GM10248 (cell line): ENCODE data around the gene ZNF608.

Source experiments
- CTCF ChIA-PET: fragments of 300-600 bp; sonication (Branson Sonifier 250); formaldehyde crosslinking; extraction: SDS; loops from one replicate; lab custom pipeline; 2021; ENCODE audit warnings: antibody characterized with exemption; lab: Yijun Ruan, JAX
- POLR2A ChIA-PET: fragments of 350-650 bp; sonication (Branson Sonifier 250); formaldehyde crosslinking; extraction: SDS; loops from one replicate; lab custom pipeline; 2020; ENCODE audit warnings: antibody characterized with exemption; lab: Yijun Ruan, JAX
- DNase-seq: peaks from one replicate; pipeline ENCODE4 v3.0.0; 2012; ENCODE audit errors: extremely low spot score
- CTCF ChIP-seq: IDR thresholded peaks from 2 replicates; pipeline ENCODE4 v1.5.1; 2012; ENCODE audit warnings: mild to moderate bottlenecking, low read depth; ENCODE audit errors: extremely low read depth, missing control alignments, control extremely low read depth

Gene ZNF608

GRCh38 chr5:124771761-124772160 is 25.3 kb upstream of the ZNF608 start:
- ChIA-PET POLR2A (no interaction called here), CTCF (interaction anchor here (0.8 kb wide), 1 partner anchor 11 kb away, joined by 3 read pairs; no protein-coding TSS in a partner anchor)
- no peak for DNase-seq
- no peak for TF ChIP-seq CTCF

- POLR2A ChIA-PET, result interaction anchor here (0.5 kb wide), 1 partner anchor 809 kb away, joined by 3 read pairs; no protein-coding TSS in a partner anchor
- no peak for TF ChIP-seq CTCF
- no peak for DNase-seq
- CTCF ChIA-PET, result interaction anchor here (0.8 to 2.6 kb wide), 3 partner anchors 11 to 27 kb away, joined by 4 to 10 read pairs (median 8); no protein-coding TSS in a partner anchor
These were observed 18.7 kb upstream of the ZNF608 start for GRCh38 chr5:124764992-124765611.

GRCh38 chr5:124764585-124764984 is 18.1 kb upstream of the ZNF608 start:
- CTCF ChIA-PET, result interaction anchor here (0.8 to 2.6 kb wide), 3 partner anchors 10 to 26 kb away, joined by 4 to 10 read pairs (median 8); no protein-coding TSS in a partner anchor

GRCh38 chr5:124761010-124761409 is 14.6 kb upstream of the ZNF608 start:
- ChIA-PET CTCF (interaction anchor here (1.0 to 4.8 kb wide), 4 partner anchors 11 to 16 kb away, joined by 3 to 25 read pairs (median 5); no protein-coding TSS in a partner anchor), POLR2A (no interaction called here)
- TF ChIP-seq CTCF, result no peak
- no peak for DNase-seq

More at GRCh38 chr5:124764585-124764984, 18.1 kb upstream of the ZNF608 start:
- DNase-seq, result no peak
- POLR2A ChIA-PET, result interaction anchor here (0.5 kb wide), 1 partner anchor 809 kb away, joined by 3 read pairs; no protein-coding TSS in a partner anchor
- TF ChIP-seq CTCF, result no peak

GRCh38 chr5:124760608-124761007 is 14.2 kb upstream of the ZNF608 start:
- DNase-seq, result no peak
- TF ChIP-seq CTCF, result no peak
- POLR2A ChIA-PET, result no interaction called here
- CTCF ChIA-PET, result interaction anchor here (1.0 to 4.8 kb wide), 3 partner anchors 11 to 16 kb away, joined by 3 to 25 read pairs (median 3); no protein-coding TSS in a partner anchor

- DNase-seq, result no peak
- CTCF ChIA-PET, result interaction anchor here (2.4 kb wide), 1 partner anchor 9 kb away, joined by 8 read pairs; no protein-coding TSS in a partner anchor
- POLR2A ChIA-PET, result no interaction called here
- TF ChIP-seq CTCF, result no peak
These were observed 9.1 kb upstream of the ZNF608 start for GRCh38 chr5:124755565-124755964.
